Fibroblast of the aortic adventitia (primary cell): ENCODE measurements around the gene SHC4. TPM values are rescaled to one million over a fixed set of nuclear protein-coding genes. Genes with fewer than 3 reads are reported as not detected.
A peak's percentile ranks its signal among the peaks of the same experiment; 100 is the strongest.

Source experiments
- DNase-seq: peaks from one replicate; pipeline ENCODE4 v3.0.0-alpha.2; 2010; ENCODE audit warnings: low read depth
- H3K4me3 ChIP-seq: 2 replicates; pipeline ENCODE4 v1.5.1; 2011; ENCODE audit warnings: low read depth, mild to moderate bottlenecking, control low read depth, low read length, moderate library complexity
- total RNA-seq: library from RNA; depleted of rRNA; stranded (reverse); fragments of >200 nt; gene quantifications from 2 replicates; pipeline ENCODE4 v1.2.3, GENCODE V29; 2012; ENCODE audit warnings: low replicate concordance
- TF ChIP-seq, protein P1 (sequence below): IDR thresholded peaks from 2 replicates; pipeline ENCODE4 v1.5.1; 2011; ENCODE audit warnings: mild to moderate bottlenecking, low read length, control low read depth, inconsistent platforms; ENCODE audit not compliant: insufficient read depth

SHC4 gene
- total RNA-seq, 1 donor, result 2.2 TPM

DNA sequence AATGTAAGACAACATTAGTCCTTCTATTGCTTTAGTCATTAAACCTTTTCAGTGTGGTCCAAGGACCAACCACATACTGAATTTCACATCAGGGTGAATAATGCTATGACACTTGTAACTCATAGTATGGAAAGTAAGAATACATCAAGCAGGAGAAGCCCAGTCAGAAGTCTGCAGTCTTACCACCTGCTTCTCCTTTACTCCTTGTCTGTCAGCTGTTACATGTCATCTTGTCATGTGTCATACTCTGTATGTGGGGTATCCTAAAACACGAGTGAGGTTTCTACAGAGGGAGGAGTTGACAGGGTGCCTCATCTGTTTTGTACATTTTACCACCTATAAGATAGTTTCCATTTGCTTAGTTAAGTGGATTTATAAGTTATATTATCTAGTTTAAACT is 118.6 kb downstream of the SHC4 start:
- TF ChIP-seq, protein P1, sequence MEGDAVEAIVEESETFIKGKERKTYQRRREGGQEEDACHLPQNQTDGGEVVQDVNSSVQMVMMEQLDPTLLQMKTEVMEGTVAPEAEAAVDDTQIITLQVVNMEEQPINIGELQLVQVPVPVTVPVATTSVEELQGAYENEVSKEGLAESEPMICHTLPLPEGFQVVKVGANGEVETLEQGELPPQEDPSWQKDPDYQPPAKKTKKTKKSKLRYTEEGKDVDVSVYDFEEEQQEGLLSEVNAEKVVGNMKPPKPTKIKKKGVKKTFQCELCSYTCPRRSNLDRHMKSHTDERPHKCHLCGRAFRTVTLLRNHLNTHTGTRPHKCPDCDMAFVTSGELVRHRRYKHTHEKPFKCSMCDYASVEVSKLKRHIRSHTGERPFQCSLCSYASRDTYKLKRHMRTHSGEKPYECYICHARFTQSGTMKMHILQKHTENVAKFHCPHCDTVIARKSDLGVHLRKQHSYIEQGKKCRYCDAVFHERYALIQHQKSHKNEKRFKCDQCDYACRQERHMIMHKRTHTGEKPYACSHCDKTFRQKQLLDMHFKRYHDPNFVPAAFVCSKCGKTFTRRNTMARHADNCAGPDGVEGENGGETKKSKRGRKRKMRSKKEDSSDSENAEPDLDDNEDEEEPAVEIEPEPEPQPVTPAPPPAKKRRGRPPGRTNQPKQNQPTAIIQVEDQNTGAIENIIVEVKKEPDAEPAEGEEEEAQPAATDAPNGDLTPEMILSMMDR, result no peak
- no peak overlapping the region for H3K4me3 ChIP-seq
- no peak for DNase-seq

DNA sequence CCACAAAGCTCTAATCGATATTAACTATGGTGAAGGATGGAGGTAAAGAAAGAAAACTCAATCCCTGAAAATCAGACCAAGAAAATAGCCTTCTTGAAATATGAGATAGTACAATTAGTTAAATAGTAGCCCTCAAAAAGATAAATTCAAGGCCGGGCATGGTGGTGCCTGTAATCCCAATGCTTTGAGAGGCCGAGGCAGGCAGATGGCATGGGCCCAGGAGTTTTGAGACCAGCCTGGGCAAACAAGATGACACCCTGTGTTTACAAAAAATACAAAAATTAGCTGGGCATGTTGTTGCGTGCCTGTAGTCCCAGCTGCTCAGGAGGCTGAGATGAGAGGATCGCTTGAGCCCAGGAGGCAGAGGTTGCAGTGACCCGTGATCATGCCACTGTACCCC is 121.2 kb downstream of the SHC4 start:
- DNase-seq, result no peak
- no peak overlapping the region for H3K4me3 ChIP-seq
- TF ChIP-seq, protein P1, result no peak

DNA sequence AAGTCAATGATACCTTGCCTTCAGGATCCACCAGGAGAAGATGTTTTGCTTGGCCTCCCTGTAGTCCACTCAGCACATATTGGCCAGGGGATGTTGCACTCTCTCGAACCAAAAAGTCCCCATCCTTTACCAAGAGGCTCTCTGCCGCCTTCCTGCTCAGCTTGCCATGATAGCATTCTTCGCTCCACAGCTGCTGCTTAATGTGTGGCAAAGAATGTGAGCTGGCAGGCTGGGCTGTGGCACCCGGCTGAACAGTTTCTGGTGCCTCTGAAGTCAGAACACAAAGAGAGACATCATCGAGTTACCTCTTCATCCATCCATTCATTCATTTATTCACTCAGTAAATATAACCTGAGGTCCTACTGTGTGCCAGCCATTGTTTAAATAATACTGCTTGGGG is 129.0 kb downstream of the SHC4 start:
- no peak overlapping the region for H3K4me3 ChIP-seq
- no peak for DNase-seq
- TF ChIP-seq, protein P1, result no peak

DNA sequence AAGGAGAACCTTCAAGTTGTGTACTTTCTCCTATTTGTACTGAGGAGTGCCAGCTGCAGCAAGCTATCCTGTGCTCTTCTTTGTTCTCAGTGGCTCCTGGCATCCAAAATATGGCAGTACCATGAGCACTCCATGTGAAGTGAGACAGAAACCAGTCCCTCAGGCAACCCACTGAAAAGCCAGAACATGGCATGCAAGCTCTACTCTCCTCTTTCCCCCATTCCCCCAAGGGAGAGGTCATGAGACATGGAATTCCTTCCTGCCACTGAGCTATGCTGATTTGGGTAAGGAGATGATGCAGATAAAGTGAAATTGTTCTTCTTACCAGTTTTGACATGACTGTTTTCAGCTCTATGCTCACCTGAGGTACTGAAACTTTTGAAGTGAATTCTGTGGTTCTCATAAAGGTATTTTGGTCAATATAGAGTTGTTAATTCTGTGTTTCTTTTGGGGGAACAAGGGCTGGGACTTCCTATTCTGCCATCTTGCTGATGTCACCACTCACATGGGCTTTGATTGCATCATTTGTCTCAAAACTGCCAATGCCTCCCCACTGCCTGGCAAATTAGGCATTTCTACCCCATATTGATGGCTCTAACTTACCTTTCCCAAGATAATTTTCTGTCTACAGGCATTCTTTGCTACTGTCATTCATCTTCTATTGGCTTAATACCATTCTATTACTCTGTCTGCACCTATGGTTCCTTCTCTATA is 130.0 kb downstream of the SHC4 start:
- TF ChIP-seq, protein P1, result no peak
- DNase-seq, result peak; percentile 7
- H3K4me3 ChIP-seq, result no peak overlapping the region

DNA sequence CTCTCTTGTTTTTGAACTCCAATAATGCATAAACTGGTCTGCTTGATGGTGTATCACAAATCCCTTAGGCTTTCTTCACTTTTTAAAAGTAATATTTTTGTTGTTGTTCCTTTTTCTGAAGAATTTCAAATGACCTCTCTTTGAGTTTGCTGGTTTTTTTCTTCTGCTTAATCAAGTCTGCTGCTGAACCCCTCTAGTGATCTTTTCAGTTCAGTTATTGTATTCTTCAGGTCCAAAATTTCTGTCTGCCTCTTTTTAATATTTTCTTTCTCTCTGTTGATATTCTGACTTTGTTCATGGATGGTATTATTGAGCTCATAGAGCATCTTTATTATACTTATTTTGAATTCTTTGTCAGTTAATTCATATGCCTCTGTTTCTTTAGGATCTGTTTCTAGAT is 131.1 kb downstream of the SHC4 start:
- no peak overlapping the region for H3K4me3 ChIP-seq
- TF ChIP-seq, protein P1, result no peak
- no peak for DNase-seq

DNA sequence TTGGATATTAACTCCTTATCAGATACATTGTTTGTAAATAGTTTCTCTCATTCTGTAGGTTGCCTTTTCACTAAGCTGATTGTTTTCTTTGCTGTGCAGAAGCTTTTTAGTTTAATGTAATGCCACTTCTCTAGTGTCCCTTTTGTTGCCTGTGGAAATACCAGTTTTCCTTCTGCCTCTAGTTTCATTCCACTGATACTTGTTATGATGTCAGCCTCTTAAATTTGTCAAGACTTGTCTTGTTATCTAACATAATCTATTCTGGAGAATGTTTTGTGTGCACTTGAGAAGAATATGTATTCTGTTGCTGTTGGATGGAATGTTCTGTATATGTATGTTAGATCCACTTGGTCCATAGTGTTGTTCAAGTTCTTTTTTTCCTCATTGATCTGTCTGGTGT is 134.8 kb downstream of the SHC4 start:
- H3K4me3 ChIP-seq, result no peak overlapping the region
- DNase-seq, result no peak
- TF ChIP-seq, protein P1, result no peak

DNA sequence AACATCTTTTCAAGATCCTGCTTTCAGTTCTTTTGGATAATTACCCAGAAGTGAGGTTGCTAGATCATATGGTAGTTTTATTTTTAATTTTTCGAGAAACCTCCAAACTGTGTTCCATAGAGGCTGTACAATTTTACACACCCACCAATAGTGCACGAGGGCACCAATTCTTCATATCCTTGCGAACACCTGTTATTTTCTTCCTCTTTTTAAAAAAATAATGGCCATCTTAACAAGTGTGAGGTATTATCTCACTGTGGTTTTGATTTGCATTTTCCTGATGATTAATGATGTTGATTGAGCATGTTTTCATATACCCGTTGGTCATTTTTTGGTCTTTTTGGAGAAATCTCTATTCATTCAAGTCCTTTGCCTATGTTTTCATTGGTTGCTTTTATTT is 135.2 kb downstream of the SHC4 start:
- TF ChIP-seq, protein P1, result no peak
- H3K4me3 ChIP-seq, result no peak overlapping the region
- DNase-seq, result no peak
